Measurements from ENCODE around the gene L2HGDH. TPM values are rescaled to one million over a fixed set of nuclear protein-coding genes. Genes with fewer than 3 reads are reported as not detected.
A peak's percentile ranks its signal among the peaks of the same experiment; 100 is the strongest.

The L2HGDH gene
- total and polyA plus RNA-seq, 9 of the 15 experiments (the other 6 are each of a cell fraction or from before 2014, with no cell fraction given), result 1.7 to 16.1 (median 10.5) TPM

DNA sequence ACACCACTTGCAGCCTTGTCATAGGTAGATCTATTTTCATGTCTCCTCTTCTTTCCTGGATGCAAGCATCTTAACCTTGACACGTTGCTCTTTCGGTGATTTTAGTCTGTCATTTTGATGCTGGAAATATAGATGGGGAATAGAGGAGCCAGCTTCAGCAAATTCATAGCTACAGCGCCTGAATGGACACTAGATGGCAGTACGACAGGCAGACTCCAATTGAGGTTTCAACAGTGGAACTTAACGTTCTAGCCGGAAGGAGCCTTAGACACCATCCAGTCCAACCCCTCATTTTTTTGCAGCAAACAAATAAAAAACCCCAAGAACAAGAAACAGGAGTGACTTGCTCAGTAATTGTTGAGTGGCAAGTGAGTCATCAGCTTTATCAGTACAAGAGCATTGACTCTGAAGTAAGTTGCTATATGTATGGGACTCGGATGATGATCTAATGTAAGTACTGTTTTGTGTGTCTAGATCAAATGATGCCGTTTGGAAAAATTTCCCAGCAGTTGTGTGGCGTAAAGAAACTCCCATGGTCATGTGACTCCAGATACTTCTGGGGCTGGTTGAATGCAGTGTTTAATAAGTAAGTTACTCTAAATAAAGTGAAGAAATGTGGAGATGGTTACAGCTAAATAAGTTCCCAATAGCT is 9.1 kb upstream of the L2HGDH start (continued):
- TF ChIP-seq NFXL1 (CRISPR knock-in tag; IDR thresholded peaks at IDR 0.05), result no peak
- TF ChIP-seq TEAD1 (CRISPR knock-in tag; IDR thresholded peaks at IDR 0.05), result no peak
- TF ChIP-seq DPF2 (IDR thresholded peaks at IDR 0.05), result peak; percentile 91
- TF ChIP-seq STAT5A (IDR thresholded peaks at IDR 0.05; ENCODE audit: borderline replicate concordance, low read length), result no peak
- no peak for TF ChIP-seq CAMTA2 (CRISPR knock-in tag; conservative IDR thresholded peaks at IDR 0.05)
- TF ChIP-seq LEF1 (IDR thresholded peaks at IDR 0.05), result peak; percentile 26; the same call in 1 of the 2 replicates
- TF ChIP-seq ZNF717 (CRISPR knock-in tag; IDR thresholded peaks at IDR 0.05), result no peak
- no peak for TF ChIP-seq MCM5 (IDR thresholded peaks at IDR 0.05; ENCODE audit: low read depth)
- peak; percentile 25; the same call in 1 of the 2 replicates for TF ChIP-seq TEAD4 (IDR thresholded peaks at IDR 0.05; ENCODE audit: low read length)
- no peak for TF ChIP-seq TEAD4 (CRISPR knock-in tag; IDR thresholded peaks at IDR 0.05; ENCODE audit: borderline replicate concordance)
- no peak for TF ChIP-seq ZNF3 (CRISPR knock-in tag; IDR thresholded peaks at IDR 0.05)
- no peak for TF ChIP-seq PHB (CRISPR knock-in tag; IDR thresholded peaks at IDR 0.05)
- TF ChIP-seq GABPB1 (CRISPR knock-in tag; IDR thresholded peaks at IDR 0.05), result 0 out of 2 replicates have a peak, but pooled peaks have one; percentile 13
- peak; percentile 73; the same call in 1 of the 2 replicates for TF ChIP-seq ZNF384 (IDR thresholded peaks at IDR 0.05; ENCODE audit: low read depth, low read length)
- TF ChIP-seq, protein P1, sequence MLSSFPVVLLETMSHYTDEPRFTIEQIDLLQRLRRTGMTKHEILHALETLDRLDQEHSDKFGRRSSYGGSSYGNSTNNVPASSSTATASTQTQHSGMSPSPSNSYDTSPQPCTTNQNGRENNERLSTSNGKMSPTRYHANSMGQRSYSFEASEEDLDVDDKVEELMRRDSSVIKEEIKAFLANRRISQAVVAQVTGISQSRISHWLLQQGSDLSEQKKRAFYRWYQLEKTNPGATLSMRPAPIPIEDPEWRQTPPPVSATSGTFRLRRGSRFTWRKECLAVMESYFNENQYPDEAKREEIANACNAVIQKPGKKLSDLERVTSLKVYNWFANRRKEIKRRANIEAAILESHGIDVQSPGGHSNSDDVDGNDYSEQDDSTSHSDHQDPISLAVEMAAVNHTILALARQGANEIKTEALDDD (IDR thresholded peaks at IDR 0.05), result peak; percentile 50; the same call in 1 of the 2 replicates
- TF ChIP-seq KLF16 (IDR thresholded peaks at IDR 0.05), result no peak
- TF ChIP-seq TAL1 (IDR thresholded peaks at IDR 0.05), result peak; percentile 32
- peak; percentile 58 for TF ChIP-seq TCF3 (CRISPR knock-in tag; IDR thresholded peaks at IDR 0.05)
- no peak for TF ChIP-seq ZNF408 (CRISPR knock-in tag; IDR thresholded peaks at IDR 0.05; ENCODE audit: low read depth)
- TF ChIP-seq MLLT1 (IDR thresholded peaks at IDR 0.05), result 0 out of 4 replicates have a peak, but pooled peaks of 1 of the 2 experiments have one; percentile 31
- TF ChIP-seq RFX1 (IDR thresholded peaks at IDR 0.05), result no peak
- TF ChIP-seq XRCC5 (IDR thresholded peaks at IDR 0.05; ENCODE audit: low read depth, low read length), result no peak
- TF ChIP-seq SUPT5H (IDR thresholded peaks at IDR 0.05), result no peak
- TF ChIP-seq, protein P2, sequence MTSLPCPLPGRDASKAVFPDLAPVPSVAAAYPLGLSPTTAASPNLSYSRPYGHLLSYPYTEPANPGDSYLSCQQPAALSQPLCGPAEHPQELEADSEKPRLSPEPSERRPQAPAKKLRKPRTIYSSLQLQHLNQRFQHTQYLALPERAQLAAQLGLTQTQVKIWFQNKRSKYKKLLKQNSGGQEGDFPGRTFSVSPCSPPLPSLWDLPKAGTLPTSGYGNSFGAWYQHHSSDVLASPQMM (CRISPR knock-in tag; IDR thresholded peaks at IDR 0.05), result no peak
- TF ChIP-seq ZNF263 (CRISPR knock-in tag; IDR thresholded peaks at IDR 0.05; ENCODE audit: borderline replicate concordance), result no peak
